Endothelial cell of umbilical vein (primary cell): ENCODE results near the gene SHPK.

Experiments
- CTCF ChIP-seq, 2 donors: IDR thresholded peaks; 1 replicate in 1 of 2; 2 replicates in 1 of 2; pipeline ENCODE4 v1.5.1; 2011; ENCODE audit warnings: low read length in 2 of 2, mild to moderate bottlenecking in 2 of 2, moderate library complexity in 2 of 2, control low read depth in 1 of 2, inconsistent platforms in 1 of 2, low read depth in 1 of 2; ENCODE audit not compliant: insufficient read depth in 1 of 2; ENCODE audit errors: extremely low read depth in 1 of 2
- POLR2AphosphoS5 ChIP-seq: IDR thresholded peaks from 2 replicates; pipeline ENCODE4 v1.6.1; 2012; ENCODE audit warnings: low read depth, mild to moderate bottlenecking, control low read depth, low read length, moderate library complexity; ENCODE audit not compliant: insufficient read depth

- no peak for TF ChIP-seq CTCF (IDR thresholded peaks at IDR 0.05; ENCODE audit: extremely low read depth in 1 of 2, insufficient read depth in 1 of 2, low read depth in 1 of 2, low read length in 2 of 2)
- TF ChIP-seq POLR2AphosphoS5: no peak
Measured at GRCh38 chr17:3603870-3604259, 32.2 kb downstream of the SHPK start.
